ENCODE measurements around the gene BCL11A. TPM values are rescaled to one million over a fixed set of nuclear protein-coding genes. Genes with fewer than 3 reads are reported as not detected.

The BCL11A gene
- total RNA-seq, 2 experiments from 2014 or later: 1.6 to 1.8 TPM

DNA sequence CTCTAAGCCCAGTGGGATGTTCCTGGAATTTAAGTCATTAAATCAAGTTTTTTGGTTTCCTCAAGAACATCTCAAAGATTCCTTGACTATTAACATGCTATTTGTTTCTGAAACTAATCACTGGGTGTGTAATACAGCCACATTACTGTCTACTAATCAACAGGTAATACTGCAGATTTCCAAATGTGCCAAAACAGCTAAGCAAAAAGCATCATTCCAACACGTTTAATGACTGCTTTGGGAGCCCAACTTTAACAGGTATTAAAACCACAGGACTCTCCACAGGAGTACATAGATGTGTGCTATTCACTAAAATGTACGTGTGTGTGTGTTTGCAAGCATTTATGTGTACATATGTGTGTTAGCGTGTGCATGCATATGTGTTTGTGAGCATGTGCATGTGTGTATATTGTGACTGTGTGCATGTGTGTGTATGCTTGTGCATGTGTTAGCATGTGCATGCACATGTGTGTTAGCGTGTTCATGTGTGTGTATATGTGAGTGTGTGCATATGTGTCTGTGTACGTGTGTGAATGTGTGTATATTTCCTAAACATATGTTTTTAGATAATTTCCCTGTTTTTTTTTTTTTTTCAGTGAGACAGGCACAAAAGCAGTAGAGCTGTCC lies 80.7 kb downstream of the BCL11A start:
- peaks cover 2% of the 10 kb centered on the region for H3K9me3 Mint-ChIP-seq
- H3K4me3 Mint-ChIP-seq: no peak overlapping the region
- no peak for DNase-seq
- H3K27me3 Mint-ChIP-seq: no peaks in the 10 kb centered on the region
- H3K36me3 Mint-ChIP-seq: no peaks in the 10 kb centered on the region
- H3K4me1 Mint-ChIP-seq: peaks cover 3% of the 10 kb centered on the region
- no peak overlapping the region for H3K27ac Mint-ChIP-seq

DNA sequence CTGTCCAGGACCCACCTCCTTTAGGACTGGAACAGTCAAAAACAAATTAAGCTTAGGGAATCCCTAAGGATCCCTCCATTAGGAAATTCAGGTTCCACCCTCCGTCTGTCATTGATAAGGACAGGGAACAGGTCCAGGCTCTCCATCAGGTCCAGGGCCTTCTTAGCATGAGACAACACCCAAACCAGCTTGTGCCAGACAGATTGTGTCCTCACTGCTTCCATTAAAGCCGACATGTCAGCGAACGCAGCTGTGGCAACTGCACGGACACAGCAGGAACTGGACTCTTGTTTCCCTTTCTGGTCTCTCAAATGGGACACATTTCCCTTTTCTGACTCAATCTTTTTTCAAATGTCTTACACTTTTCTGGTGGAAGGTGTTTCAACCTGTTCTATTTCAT lies 81.4 kb downstream of the BCL11A start:
- DNase-seq: no peak
- no peaks in the 10 kb centered on the region for H3K27me3 Mint-ChIP-seq
- H3K9me3 Mint-ChIP-seq: peaks cover 2% of the 10 kb centered on the region
- H3K36me3 Mint-ChIP-seq: no peaks in the 10 kb centered on the region
- H3K27ac Mint-ChIP-seq: no peak overlapping the region
- H3K4me1 Mint-ChIP-seq: peaks cover 3% of the 10 kb centered on the region
- no peak overlapping the region for H3K4me3 Mint-ChIP-seq

DNA sequence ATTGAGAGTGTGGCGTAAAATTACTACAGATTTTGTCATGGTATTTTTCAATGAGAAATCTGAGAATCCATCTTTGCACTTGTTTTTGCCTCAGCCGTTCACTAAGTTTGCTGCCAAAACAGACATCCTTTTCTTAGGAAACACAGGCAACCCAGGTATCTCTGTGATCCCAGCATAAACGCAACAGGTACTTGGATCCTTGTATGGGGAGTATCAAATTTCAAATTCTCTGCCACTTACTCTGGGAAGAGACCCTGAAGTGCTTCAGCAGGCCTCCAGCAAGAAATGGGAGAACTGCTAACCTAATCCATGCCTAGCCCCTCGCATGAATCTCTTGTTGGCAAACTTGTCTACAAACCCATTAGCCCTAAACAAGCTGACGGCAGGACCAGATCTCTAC lies 83.1 kb downstream of the BCL11A start:
- H3K4me3 Mint-ChIP-seq: no peak overlapping the region
- no peak for DNase-seq
- no peak overlapping the region for H3K27ac Mint-ChIP-seq
- peaks cover 2% of the 10 kb centered on the region for H3K9me3 Mint-ChIP-seq
- no peaks in the 10 kb centered on the region for H3K36me3 Mint-ChIP-seq
- no peaks in the 10 kb centered on the region for H3K27me3 Mint-ChIP-seq
- H3K4me1 Mint-ChIP-seq: peaks cover 3% of the 10 kb centered on the region

DNA sequence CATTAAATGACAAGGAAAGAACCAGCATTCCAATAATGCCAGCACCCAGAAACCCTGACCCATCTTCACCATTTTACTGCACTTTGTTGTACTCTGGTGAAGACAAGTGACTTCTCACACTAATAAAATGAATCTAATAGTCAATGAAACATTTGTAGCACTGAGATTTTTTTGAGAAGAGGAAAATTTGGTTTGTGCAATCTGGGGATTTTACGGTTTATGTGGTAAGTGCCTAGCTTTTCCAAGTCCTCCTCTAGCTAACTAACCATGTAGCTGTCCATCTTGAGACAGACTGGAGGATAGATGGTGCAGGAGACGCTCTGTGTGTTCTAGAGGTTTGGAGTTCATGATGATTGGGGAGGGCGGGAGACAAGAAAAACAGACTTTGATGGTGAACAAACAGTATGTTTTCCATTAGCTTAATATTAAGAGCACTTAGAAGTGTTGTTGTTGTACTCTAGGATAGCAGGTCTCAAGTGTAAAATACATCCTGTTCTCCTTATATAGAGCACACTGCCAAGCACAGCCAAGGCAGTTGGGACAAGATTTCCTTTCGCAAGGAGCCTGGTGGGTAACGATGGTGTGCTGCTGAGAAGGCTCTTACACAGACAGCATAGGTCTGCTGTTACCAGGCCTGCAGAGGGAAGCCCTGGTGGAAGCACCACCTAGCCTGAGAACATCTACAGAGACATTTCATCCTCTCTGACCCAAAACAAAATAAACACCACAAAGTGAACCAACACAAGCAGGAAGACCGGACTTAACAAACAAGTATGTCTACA lies 83.7 kb downstream of the BCL11A start:
- Mint-ChIP-seq H3K27me3 (no peaks in the 10 kb centered on the region), H3K36me3 (no peaks in the 10 kb centered on the region), H3K9me3 (peaks cover 2% of the 10 kb centered on the region), H3K27ac (peak overlapping the region; percentile 32), H3K4me3 (no peak overlapping the region), H3K4me1 (peaks cover 3% of the 10 kb centered on the region)
- no peak for DNase-seq

- Mint-ChIP-seq H3K27me3 (no peaks in the 10 kb centered on the region), H3K9me3 (peaks cover 2% of the 10 kb centered on the region), H3K4me1 (peaks cover 3% of the 10 kb centered on the region), H3K27ac (no peak overlapping the region), H3K4me3 (no peak overlapping the region), H3K36me3 (no peaks in the 10 kb centered on the region)
- DNase-seq: no peak
Measured at GRCh38 chr2:60468382-60469085, 84.9 kb downstream of the BCL11A start.

DNA sequence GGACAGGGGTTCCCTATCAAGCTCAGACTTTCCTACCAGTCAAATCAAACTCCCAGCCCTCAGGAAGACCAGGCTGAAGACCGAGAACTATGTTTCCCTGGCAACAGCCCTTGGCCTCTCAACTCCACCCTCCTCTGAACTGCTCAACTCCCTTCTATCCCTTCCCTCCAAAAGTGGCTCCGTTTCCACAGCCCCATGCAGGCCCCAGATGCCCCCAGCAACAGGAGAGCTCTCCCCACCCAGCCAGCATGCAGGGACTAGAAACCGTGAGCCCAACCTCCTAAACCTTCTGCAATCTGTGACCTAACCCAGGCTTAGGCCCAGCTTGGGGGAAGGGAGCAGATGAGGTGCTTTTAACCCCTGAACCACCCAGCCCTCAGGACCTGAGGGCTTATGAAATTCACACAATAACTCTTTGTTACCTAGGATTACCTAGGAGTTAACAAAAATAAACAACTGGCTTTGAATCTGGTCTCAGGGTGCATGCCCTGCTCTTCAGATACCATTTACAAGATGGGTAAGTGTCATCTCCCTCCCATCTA lies 87.2 kb downstream of the BCL11A start:
- peaks cover 2% of the 10 kb centered on the region for H3K9me3 Mint-ChIP-seq
- H3K27me3 Mint-ChIP-seq: no peaks in the 10 kb centered on the region
- H3K4me3 Mint-ChIP-seq: no peak overlapping the region
- no peak overlapping the region for H3K27ac Mint-ChIP-seq
- DNase-seq: no peak
- H3K36me3 Mint-ChIP-seq: no peaks in the 10 kb centered on the region
- peaks cover 3% of the 10 kb centered on the region for H3K4me1 Mint-ChIP-seq

- Mint-ChIP-seq H3K27ac (no peak overlapping the region), H3K4me3 (no peak overlapping the region), H3K27me3 (no peaks in the 10 kb centered on the region), H3K36me3 (no peaks in the 10 kb centered on the region), H3K4me1 (peaks cover 3% of the 10 kb centered on the region), H3K9me3 (peaks cover 2% of the 10 kb centered on the region)
- no peak for DNase-seq
Measured at GRCh38 chr2:60465736-60466135, 87.7 kb downstream of the BCL11A start.

- DNase-seq: no peak
- H3K4me3 Mint-ChIP-seq: no peak overlapping the region
- no peaks in the 10 kb centered on the region for H3K4me1 Mint-ChIP-seq
- H3K27ac Mint-ChIP-seq: no peak overlapping the region
- H3K27me3 Mint-ChIP-seq: no peaks in the 10 kb centered on the region
- H3K9me3 Mint-ChIP-seq: no peaks in the 10 kb centered on the region
- no peaks in the 10 kb centered on the region for H3K36me3 Mint-ChIP-seq
Measured at GRCh38 chr2:60463249-60463648, 90.2 kb downstream of the BCL11A start.

DNA sequence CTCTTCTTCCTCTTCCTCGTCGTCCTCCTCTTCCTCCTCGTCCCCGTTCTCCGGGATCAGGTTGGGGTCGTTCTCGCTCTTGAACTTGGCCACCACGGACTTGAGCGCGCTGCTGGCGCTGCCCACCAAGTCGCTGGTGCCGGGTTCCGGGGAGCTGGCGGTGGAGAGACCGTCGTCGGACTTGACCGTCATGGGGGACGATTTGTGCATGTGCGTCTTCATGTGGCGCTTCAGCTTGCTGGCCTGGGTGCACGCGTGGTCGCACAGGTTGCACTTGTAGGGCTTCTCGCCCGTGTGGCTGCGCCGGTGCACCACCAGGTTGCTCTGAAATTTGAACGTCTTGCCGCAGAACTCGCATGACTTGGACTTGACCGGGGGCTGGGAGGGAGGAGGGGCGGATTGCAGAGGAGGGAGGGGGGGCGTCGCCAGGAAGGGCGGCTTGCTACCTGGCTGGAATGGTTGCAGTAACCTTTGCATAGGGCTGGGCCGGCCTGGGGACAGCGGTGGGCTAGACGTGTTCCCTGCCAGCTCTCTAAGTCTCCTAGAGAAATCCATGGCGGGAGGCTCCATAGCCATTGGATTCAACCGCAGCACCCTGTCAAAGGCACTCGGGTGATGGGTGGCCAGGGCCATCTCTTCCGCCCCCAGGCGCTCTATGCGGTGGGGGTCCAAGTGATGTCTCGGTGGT lies 91.9 kb downstream of the BCL11A start:
- Mint-ChIP-seq H3K4me3 (no peak overlapping the region), H3K27me3 (no peaks in the 10 kb centered on the region), H3K9me3 (no peaks in the 10 kb centered on the region), H3K27ac (no peak overlapping the region), H3K36me3 (no peaks in the 10 kb centered on the region), H3K4me1 (no peaks in the 10 kb centered on the region)
- no peak for DNase-seq

- no peaks in the 10 kb centered on the region for H3K27me3 Mint-ChIP-seq
- H3K36me3 Mint-ChIP-seq: no peaks in the 10 kb centered on the region
- H3K4me1 Mint-ChIP-seq: no peaks in the 10 kb centered on the region
- no peak for DNase-seq
- no peak overlapping the region for H3K4me3 Mint-ChIP-seq
- no peak overlapping the region for H3K27ac Mint-ChIP-seq
- H3K9me3 Mint-ChIP-seq: no peaks in the 10 kb centered on the region
Measured at GRCh38 chr2:60460577-60461420, 92.7 kb downstream of the BCL11A start.

GRCh38 chr2:60459851-60460250 lies 93.6 kb downstream of the BCL11A start:
- Mint-ChIP-seq H3K27me3 (no peaks in the 10 kb centered on the region), H3K9me3 (no peaks in the 10 kb centered on the region), H3K36me3 (no peaks in the 10 kb centered on the region), H3K4me1 (no peaks in the 10 kb centered on the region), H3K4me3 (no peak overlapping the region), H3K27ac (no peak overlapping the region)
- no peak for DNase-seq

GRCh38 chr2:60456115-60456770 lies 97.2 kb downstream of the BCL11A start:
- no peaks in the 10 kb centered on the region for H3K9me3 Mint-ChIP-seq
- no peaks in the 10 kb centered on the region for H3K27me3 Mint-ChIP-seq
- DNase-seq: no peak
- no peaks in the 10 kb centered on the region for H3K4me1 Mint-ChIP-seq
- no peak overlapping the region for H3K27ac Mint-ChIP-seq
- H3K36me3 Mint-ChIP-seq: no peaks in the 10 kb centered on the region
- no peak overlapping the region for H3K4me3 Mint-ChIP-seq

DNA sequence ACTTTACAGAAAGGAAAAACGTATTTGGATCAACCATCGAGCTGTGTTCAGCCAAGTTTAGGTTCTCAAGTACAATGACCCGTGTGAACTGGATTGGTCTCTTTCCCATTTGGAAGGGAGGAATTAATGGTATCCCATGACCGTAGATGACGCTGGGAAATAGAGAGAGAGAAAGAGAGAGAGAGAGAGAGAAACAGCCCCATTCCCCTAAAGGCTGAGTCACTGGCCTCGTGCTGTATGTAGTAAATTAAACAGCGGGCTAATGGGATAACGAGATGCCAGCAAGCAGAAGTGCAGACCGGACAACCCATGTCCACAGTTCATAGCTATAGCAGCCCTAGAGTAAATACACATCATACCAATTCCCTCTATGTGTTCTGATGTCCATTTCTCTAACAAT lies 99.6 kb downstream of the BCL11A start:
- no peaks in the 10 kb centered on the region for H3K4me1 Mint-ChIP-seq
- H3K27me3 Mint-ChIP-seq: no peaks in the 10 kb centered on the region
- no peak for DNase-seq
- no peaks in the 10 kb centered on the region for H3K36me3 Mint-ChIP-seq
- no peaks in the 10 kb centered on the region for H3K9me3 Mint-ChIP-seq
- H3K27ac Mint-ChIP-seq: no peak overlapping the region
- no peak overlapping the region for H3K4me3 Mint-ChIP-seq

DNA sequence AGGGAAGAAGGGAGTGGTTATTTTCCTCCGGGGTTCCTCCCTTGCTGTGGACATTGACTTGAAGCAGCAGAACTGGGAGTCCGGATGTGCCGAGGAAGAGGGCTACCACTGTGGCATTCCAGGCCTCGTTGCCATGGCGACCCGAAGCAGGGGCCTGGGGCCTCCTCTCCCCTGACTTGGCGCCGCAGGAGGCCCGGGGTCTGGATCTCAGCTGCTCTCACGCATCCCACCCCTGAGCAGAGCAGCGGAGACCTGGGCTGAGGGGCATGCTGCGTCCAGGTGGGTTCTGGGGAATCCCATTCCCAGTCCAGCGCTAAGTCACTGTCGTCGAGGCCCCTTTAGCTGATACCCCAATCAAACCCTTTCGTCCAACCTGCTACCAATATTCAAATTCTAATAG lies 100.2 kb downstream of the BCL11A start:
- no peak for DNase-seq
- H3K27ac Mint-ChIP-seq: no peak overlapping the region
- H3K4me3 Mint-ChIP-seq: no peak overlapping the region
- H3K4me1 Mint-ChIP-seq: peaks cover under 1% of the 10 kb centered on the region
- H3K27me3 Mint-ChIP-seq: no peaks in the 10 kb centered on the region
- H3K9me3 Mint-ChIP-seq: no peaks in the 10 kb centered on the region
- no peaks in the 10 kb centered on the region for H3K36me3 Mint-ChIP-seq

All from activated naive CD8-positive, alpha-beta T cell treated with anti-CD3 and anti-CD28 coated beads for 36 hours (primary cell).